HepG2 (cell line): Measurements from ENCODE around the gene CCDC183. TPM values are rescaled to one million over a fixed set of nuclear protein-coding genes. Genes with fewer than 3 reads are reported as not detected.
A peak's percentile ranks its signal among the peaks of the same experiment; 100 is the strongest.

Source experiments
- ATAC-seq: fragments of 200-7000 bp; cut with Tn5 transposase; 3 replicates; pipeline ENCODE4 v1.9.1; 2020; ENCODE audit warnings: mild to moderate bottlenecking, moderate library complexity
- BruUV-seq: library from RNA; stranded (reverse); fragments of 400-500 nt; replicated peaks from 2 replicates; lab custom pipeline; 2021; lab: Mats Ljungman, UMichigan
- CTCF ChIA-PET: fragments of 300-600 bp; formaldehyde crosslinking; extraction: SDS; loops from one replicate; lab custom pipeline; 2021; ENCODE audit warnings: low total read pairs, inconsistent platforms, low intra/inter-chr PET ratio; lab: Yijun Ruan, JAX
- POLR2A ChIA-PET: fragments of 350-600 bp; sonication (Branson Sonifier 250); formaldehyde crosslinking; loops from one replicate; lab custom pipeline; 2020; ENCODE audit warnings: antibody characterized with exemption, inconsistent platforms; lab: Yijun Ruan, JAX
- DNase-seq: peaks from one replicate; pipeline ENCODE4 v3.0.0-alpha.2; 2015; ENCODE audit warnings: low spot score
- FAIRE-seq: peaks from 3 replicates; lab custom pipeline; 2011; peaks lifted over from hg19 to GRCh38; lab: Jason Lieb, UNC
- H2AFZ ChIP-seq: one replicate; pipeline ENCODE4 v1.6.1; 2011; ENCODE audit warnings: low read length, inconsistent platforms
- H3K27ac ChIP-seq: fragments of 300-600 bp; 3 replicates; pipeline ENCODE4 v1.8.0; 2011; ENCODE audit warnings: mixed run types, mild to moderate bottlenecking, mixed read lengths, low read length, inconsistent platforms; ENCODE audit not compliant: insufficient read depth; ENCODE audit errors: extremely low read length
- H3K27me3 ChIP-seq, 2 experiments: fragments of 200-600 bp in 1 of 2; 2 replicates in 1 of 2; 3 replicates in 1 of 2; pipeline versions ENCODE4 v1.6.0 to v1.8.0; 2011; ENCODE audit warnings: low read length in 2 of 2, mild to moderate bottlenecking in 2 of 2, moderate library complexity in 2 of 2, inconsistent platforms in 1 of 2; ENCODE audit not compliant: insufficient read depth in 2 of 2, control insufficient read depth in 1 of 2
- H3K36me3 ChIP-seq, 2 experiments: fragments of 200-600 bp in 1 of 2; replicated peaks in 1 of 2; 2 replicates in 1 of 2; 3 replicates in 1 of 2; pipeline versions ENCODE4 v1.5.1 to v1.8.0; 2011; ENCODE audit warnings: low read length in 2 of 2, inconsistent platforms in 1 of 2; ENCODE audit not compliant: insufficient read depth in 2 of 2, control insufficient read depth in 1 of 2
- H3K4me1 ChIP-seq: 2 replicates; pipeline ENCODE4 v1.5.1; 2012; ENCODE audit warnings: low read length, inconsistent platforms; ENCODE audit not compliant: insufficient read depth
- H3K4me2 ChIP-seq: 2 replicates; pipeline ENCODE4 v1.6.0; 2011; ENCODE audit warnings: low read depth, low read length, inconsistent platforms
- H3K4me3 ChIP-seq, 3 experiments: fragments of 200-600 bp in 1 of 3; sonication (generic), shearing (Covaris generic) in 1 of 3; replicated peaks in 1 of 3; 2 replicates each; pipeline ENCODE4 v1.5.1; 2011 to 2016; ENCODE audit warnings: low read length in 3 of 3, inconsistent platforms in 2 of 3, low read depth in 2 of 3, mild to moderate bottlenecking in 2 of 3, control low read depth in 1 of 3, mixed read lengths in 1 of 3; ENCODE audit not compliant: insufficient read depth in 1 of 3
- H3K79me2 ChIP-seq: one replicate; pipeline ENCODE4 v1.6.1; 2011; ENCODE audit warnings: low read length, inconsistent platforms; ENCODE audit not compliant: insufficient read depth
- H3K9ac ChIP-seq: 2 replicates; pipeline ENCODE4 v1.6.0; 2011; ENCODE audit warnings: mild to moderate bottlenecking, low read depth, low read length, inconsistent platforms; ENCODE audit not compliant: insufficient read depth
- H3K9me3 ChIP-seq: 2 replicates; pipeline ENCODE4 v1.5.1; 2012; ENCODE audit warnings: mild to moderate bottlenecking, low read length
- H4K20me1 ChIP-seq: 2 replicates; pipeline ENCODE4 v1.6.0; 2011; ENCODE audit warnings: inconsistent platforms, mild to moderate bottlenecking, low read length, moderate library complexity; ENCODE audit not compliant: insufficient read depth
- BRD4 ChIP-seq: sonication (generic); formaldehyde crosslinking; IDR thresholded peaks from 2 replicates; pipeline ENCODE4 v1.4.0; 2020; ENCODE audit warnings: missing genetic modification reagents
- NFKB2 ChIP-seq: sonication (generic); formaldehyde crosslinking; IDR thresholded peaks from 2 replicates; pipeline ENCODE4 v1.4.0; 2020; ENCODE audit warnings: missing genetic modification reagents, borderline replicate concordance
- POLR2AphosphoS5 ChIP-seq: IDR thresholded peaks from 2 replicates; pipeline ENCODE4 v1.6.1; 2012; ENCODE audit warnings: low read depth, low read length
- SPEN ChIP-seq: sonication (generic); formaldehyde crosslinking; IDR thresholded peaks from 2 replicates; pipeline ENCODE4 v1.5.1; 2020; ENCODE audit warnings: low read depth, mild to moderate bottlenecking, missing genetic modification reagents
- ZMAT3 ChIP-seq: sonication (generic); formaldehyde crosslinking; conservative IDR thresholded peaks from 2 replicates; pipeline ENCODE4 v1.7.0; 2021; ENCODE audit warnings: missing genetic modification reagents
- WGBS: methylation state at CpG from one replicate; pipeline ENCODE4 v1.1.6; 2017; ENCODE audit warnings: low lambda C conversion rate; 5-methylcytosine and 5-hydroxymethylcytosine counted together
- in situ Hi-C: cut with HindIII; loops from 2 replicates; pipeline ENCODE4 v1.10.0; 2017; ENCODE audit warnings: low pct_unique_long_range_greater_than_20kb; ENCODE audit not compliant: extremely low pct_ligation_motif_present
- intact Hi-C: fragments of 100-400 bp; cut with micrococcal nuclease; formaldehyde crosslinking; loops from one replicate; pipeline ENCODE4 v1.10.0; 2022; ENCODE audit not compliant: unreplicated experiment
- polyA plus RNA-seq, 8 experiments: library from polyadenylated mRNA; depleted of rRNA in 3 of 8; stranded (reverse) in 7 of 8; unstranded in 1 of 8; fragments of >200 nt; fragmentation: Illumina TruSeq in 4 of 8; extraction: Trizol in 4 of 8; gene quantifications; 2 replicates each; pipeline versions ENCODE4 v1.2.1 to v1.2.3, GENCODE V29; 2011 to 2016; ENCODE audit warnings: low read depth in 4 of 8, missing spikeins in 1 of 8, mixed read lengths in 1 of 8; ENCODE audit not compliant: insufficient read depth in 1 of 8
- total RNA-seq, 5 experiments: library from RNA; depleted of rRNA; stranded (reverse); fragments of >200 nt; fragmentation: Illumina TruSeq; extraction: Trizol; gene quantifications; 2 replicates each; pipeline ENCODE4 v1.2.3, GENCODE V29; 2016; ENCODE audit warnings: low read depth in 1 of 5
- TF ChIP-seq, protein P1 (sequence below): sonication (generic); formaldehyde crosslinking; IDR thresholded peaks from 2 replicates; pipeline ENCODE4 v1.5.0; 2020; ENCODE audit warnings: mild to moderate bottlenecking, missing genetic modification reagents
- TF ChIP-seq, protein P2 (sequence below): sonication (generic); formaldehyde crosslinking; IDR thresholded peaks from 2 replicates; pipeline ENCODE4 v1.4.0; 2020; ENCODE audit warnings: mild to moderate bottlenecking, missing genetic modification reagents

Gene CCDC183
- total and polyA plus RNA-seq, 2 of the 13 experiments (the other 11 are each of a cell fraction or from before 2014, with no cell fraction given) = 5.0 to 66.4 TPM

DNA sequence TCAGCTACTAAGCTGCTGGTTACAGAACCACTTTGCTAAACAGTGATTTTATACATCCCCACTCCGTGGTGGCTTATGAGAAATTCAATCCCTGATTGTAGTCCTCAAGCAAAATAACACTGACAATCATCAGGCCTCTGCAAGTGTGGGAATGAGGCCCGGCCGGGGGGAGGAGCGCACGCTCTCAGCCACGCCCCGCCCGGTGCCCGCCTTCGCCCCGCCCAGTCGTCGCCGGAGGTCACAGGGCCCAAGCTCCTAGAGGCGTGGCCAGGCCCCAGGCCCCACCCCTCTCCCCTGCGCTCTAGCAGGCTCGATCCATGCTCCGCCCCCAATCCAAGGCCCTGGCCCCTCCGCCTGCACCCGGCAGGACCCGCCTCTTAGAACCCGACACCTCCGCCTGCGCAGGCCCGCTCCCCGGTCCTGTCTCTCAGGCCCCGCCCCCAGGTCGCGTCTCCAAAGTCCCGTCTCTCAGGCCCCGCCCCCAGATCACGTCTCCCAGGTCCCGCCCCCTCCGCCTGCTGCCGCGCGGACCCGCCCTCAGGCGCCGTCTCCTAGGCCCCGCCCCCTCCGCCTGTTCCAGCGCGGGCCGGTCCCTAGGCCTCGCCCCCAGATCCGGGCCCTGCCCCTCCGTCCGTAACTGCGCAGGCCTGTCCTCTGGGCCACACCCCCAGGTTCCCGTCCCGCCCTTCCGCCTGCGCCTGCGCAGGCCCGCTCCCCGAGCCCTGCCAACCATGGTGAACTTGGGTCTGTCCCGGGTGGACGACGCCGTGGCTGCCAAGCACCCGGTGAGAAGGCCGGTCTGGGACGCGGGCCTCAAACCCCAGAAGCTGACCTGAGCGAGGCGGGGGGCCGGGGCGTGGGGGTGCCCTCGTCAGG lies 5.3 kb upstream of the CCDC183 start, which contains the start of gene TMEM141:
TSS of gene TMEM141 (plus strand) at position 705 of the 876 bp plus-strand sequence. CDS start at position 732, 27 bp downstream.
- in situ Hi-C loops = no loop called here
- 0 out of 5 replicates have a peak, but pooled peaks cover 0 to 12% of the 10 kb centered on the region in 2 experiments for H3K36me3 ChIP-seq
- peak within 1 kb of the TSS; percentile 96 for H3K4me2 ChIP-seq
- peak within 1 kb of the TSS; percentile 91 for H3K27ac ChIP-seq
- H3K4me3 ChIP-seq = peak within 1 kb of the TSS; percentile 78 to 98 (median 82)
- 3% methylated on average over 7 of the region's 70 CpGs for WGBS
- peak within 1 kb of the TSS; percentile 91 for H3K9ac ChIP-seq
- ChIA-PET CTCF (interaction anchor here (1.1 kb wide), 1 partner anchor 50 kb away, joined by 3 read pairs; no protein-coding TSS in a partner anchor), POLR2A (interaction anchor here (0.7 to 1.6 kb wide), 8 partner anchors 9 to 280 kb away, joined by 3 to 22 read pairs (median 5); partner anchors contain the start of genes AJM1, RABL6 and SAPCD2)
- no peaks in the 10 kb centered on the region for H3K9me3 ChIP-seq
- H2AFZ ChIP-seq = no peak within 1 kb of the TSS
- peaks cover 28% of the 10 kb centered on the region for H3K79me2 ChIP-seq
- intact Hi-C loops = no loop called here
- FAIRE-seq = peak; percentile 39
- ATAC-seq = peak; percentile 84
- H3K27me3 ChIP-seq = no peaks in the 10 kb centered on the region; a peak in 1 of 5 replicates
- no TSS peak for BruUV-seq
- DNase-seq = peak; percentile 97
- no peaks in the 10 kb centered on the region for H4K20me1 ChIP-seq
- peaks cover 82% of the 10 kb centered on the region for H3K4me1 ChIP-seq
- TF ChIP-seq, protein P1, sequence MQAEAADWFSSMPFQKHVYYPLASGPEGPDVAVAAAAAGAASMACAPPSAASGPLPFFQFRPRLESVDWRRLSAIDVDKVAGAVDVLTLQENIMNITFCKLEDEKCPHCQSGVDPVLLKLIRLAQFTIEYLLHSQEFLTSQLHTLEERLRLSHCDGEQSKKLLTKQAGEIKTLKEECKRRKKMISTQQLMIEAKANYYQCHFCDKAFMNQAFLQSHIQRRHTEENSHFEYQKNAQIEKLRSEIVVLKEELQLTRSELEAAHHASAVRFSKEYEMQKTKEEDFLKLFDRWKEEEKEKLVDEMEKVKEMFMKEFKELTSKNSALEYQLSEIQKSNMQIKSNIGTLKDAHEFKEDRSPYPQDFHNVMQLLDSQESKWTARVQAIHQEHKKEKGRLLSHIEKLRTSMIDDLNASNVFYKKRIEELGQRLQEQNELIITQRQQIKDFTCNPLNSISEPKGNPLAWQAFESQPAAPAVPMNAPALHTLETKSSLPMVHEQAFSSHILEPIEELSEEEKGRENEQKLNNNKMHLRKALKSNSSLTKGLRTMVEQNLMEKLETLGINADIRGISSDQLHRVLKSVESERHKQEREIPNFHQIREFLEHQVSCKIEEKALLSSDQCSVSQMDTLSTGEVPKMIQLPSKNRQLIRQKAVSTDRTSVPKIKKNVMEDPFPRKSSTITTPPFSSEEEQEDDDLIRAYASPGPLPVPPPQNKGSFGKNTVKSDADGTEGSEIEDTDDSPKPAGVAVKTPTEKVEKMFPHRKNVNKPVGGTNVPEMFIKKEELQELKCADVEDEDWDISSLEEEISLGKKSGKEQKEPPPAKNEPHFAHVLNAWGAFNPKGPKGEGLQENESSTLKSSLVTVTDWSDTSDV (CRISPR knock-in tag) = 0 out of 2 replicates have a peak, but pooled peaks have one; percentile 7
- TF ChIP-seq BRD4 (CRISPR knock-in tag) = peak; percentile 72; the same call in 1 of the 2 replicates
- peak; percentile 98 for TF ChIP-seq POLR2AphosphoS5
- TF ChIP-seq, protein P2, sequence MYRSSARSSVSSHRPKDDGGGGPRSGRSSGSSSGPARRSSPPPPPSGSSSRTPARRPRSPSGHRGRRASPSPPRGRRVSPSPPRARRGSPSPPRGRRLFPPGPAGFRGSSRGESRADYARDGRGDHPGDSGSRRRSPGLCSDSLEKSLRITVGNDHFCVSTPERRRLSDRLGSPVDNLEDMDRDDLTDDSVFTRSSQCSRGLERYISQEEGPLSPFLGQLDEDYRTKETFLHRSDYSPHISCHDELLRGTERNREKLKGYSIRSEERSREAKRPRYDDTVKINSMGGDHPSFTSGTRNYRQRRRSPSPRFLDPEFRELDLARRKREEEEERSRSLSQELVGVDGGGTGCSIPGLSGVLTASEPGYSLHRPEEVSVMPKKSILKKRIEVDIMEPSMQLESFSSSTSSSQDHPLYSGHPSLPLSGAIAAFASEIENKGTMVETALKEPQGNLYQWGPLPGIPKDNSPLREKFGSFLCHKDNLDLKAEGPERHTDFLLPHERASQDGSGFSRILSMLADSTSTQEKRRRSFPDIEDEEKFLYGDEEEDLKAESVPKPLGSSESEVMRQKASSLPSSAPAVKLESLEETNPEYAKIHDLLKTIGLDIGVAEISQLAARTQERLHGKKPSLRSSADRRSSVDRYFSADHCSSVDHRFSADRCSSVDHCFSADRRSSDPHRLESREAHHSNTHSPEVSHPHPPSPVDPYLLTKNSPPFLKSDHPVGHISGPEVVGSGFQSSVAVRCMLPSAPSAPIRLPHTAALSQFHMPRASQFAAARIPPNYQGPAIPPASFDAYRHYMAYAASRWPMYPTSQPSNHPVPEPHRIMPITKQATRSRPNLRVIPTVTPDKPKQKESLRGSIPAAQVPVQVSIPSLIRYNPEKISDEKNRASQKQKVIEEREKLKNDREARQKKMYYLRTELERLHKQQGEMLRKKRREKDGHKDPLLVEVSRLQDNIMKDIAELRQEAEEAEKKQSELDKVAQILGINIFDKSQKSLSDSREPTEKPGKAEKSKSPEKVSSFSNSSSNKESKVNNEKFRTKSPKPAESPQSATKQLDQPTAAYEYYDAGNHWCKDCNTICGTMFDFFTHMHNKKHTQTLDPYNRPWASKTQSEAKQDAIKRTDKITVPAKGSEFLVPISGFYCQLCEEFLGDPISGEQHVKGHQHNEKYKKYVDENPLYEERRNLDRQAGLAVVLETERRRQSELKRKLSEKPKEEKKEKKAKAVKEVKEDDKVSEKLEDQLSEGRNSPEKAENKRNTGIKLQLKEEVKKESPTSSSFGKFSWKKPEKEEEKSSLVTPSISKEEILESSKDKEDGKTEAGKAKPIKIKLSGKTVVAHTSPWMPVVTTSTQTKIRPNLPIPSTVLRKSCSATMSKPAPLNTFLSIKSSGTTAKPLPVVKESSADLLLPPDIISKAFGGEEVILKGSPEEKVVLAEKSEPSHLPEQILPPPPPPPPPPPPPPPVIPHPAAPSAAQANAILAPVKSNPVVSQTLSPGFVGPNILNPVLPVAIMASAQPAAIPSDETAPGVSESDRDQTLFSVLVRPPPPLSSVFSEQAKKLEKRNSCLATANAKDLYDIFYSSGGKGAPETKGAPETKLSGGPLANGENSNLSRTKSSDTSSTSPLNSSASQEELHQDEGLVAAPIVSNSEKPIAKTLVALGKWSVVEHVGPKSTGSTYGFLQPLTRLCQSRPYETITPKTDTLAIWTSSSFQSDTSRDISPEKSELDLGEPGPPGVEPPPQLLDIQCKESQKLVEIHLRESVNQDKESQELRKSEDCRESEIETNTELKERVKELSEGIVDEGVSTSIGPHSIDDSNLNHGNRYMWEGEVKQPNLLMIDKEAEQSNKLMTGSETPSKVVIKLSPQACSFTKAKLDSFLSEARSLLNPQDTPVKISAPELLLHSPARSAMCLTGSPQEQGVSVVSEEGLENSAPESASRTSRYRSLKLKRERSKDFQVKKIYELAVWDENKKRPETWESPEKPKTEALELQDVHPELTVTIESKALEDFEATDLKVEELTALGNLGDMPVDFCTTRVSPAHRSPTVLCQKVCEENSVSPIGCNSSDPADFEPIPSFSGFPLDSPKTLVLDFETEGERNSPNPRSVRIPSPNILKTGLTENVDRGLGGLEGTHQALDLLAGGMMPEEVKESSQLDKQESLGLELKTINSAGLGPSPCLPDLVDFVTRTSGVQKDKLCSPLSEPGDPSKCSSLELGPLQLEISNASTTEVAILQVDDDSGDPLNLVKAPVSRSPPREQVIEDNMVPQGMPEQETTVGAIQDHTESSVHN (CRISPR knock-in tag) = no peak
- peak; percentile 44; the same call in 1 of the 2 replicates for TF ChIP-seq NFKB2 (CRISPR knock-in tag)
- TF ChIP-seq SPEN = peak; percentile 6; the same call in 1 of the 2 replicates
- TF ChIP-seq ZMAT3 (CRISPR knock-in tag) = peak; percentile 34; the same call in 1 of the 2 replicates
